HG02678 (cell line): Measurements from ENCODE around the gene CAMSAP3.
"Not testable (repeated sequence)": the region's sequence is repeated elsewhere in the genome, so short reads cannot be mapped to it uniquely, and the experiment has no call there.

Experiments used
- ATAC-seq: cut with Tn5 transposase; IDR thresholded peaks from one replicate; pipeline ENCODE4 v1.9.1; 2021; ENCODE audit warnings: mild to moderate bottlenecking, moderate library complexity; ENCODE audit not compliant: unreplicated experiment

CAMSAP3 gene

DNA sequence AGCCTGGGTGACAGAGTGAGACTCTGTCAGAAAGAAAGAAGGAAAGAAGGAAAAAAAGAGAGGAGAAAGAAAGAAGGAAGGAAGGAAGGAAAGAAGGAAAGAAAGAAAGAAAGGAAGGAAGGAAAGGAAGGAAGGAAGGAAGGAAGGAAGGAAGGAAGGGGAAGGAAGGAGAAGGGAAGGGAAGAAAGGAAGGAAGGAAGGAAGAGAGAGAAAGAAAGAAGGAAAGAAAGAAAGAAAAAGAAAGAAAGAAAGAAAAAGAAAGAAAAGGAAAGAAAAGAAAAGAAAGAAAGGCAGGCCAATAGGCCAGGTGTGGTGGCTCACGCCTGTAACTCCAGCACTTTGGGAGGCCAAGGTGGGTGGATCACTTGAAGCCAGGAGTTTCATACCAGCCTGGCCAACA is 18.2 kb upstream of the CAMSAP3 start:
- ATAC-seq, result not testable (repeated sequence)

- ATAC-seq, result no peak
Observed at GRCh38 chr19:7578127-7578526, 17.5 kb upstream of the CAMSAP3 start.

- ATAC-seq, result no peak
Observed at GRCh38 chr19:7579182-7579581, 16.5 kb upstream of the CAMSAP3 start.

- no peak for ATAC-seq
Observed at GRCh38 chr19:7582446-7582845, 13.2 kb upstream of the CAMSAP3 start.

- no peak for ATAC-seq
Observed at GRCh38 chr19:7589822-7590221, 5.8 kb upstream of the CAMSAP3 start.

GRCh38 chr19:7590256-7590655 is 5.4 kb upstream of the CAMSAP3 start:
- ATAC-seq, result no peak

- no peak for ATAC-seq
Observed at GRCh38 chr19:7596211-7596937, 711 bp downstream of the CAMSAP3 start.

GRCh38 chr19:7597689-7598088 is 2.0 kb downstream of the CAMSAP3 start:
- ATAC-seq, result no peak

- no peak for ATAC-seq
Observed at GRCh38 chr19:7598180-7598579, 2.5 kb downstream of the CAMSAP3 start.

GRCh38 chr19:7600721-7601120 is 5.1 kb downstream of the CAMSAP3 start:
- ATAC-seq, result no peak

GRCh38 chr19:7602240-7602934 is 6.7 kb downstream of the CAMSAP3 start:
- ATAC-seq, result no peak

GRCh38 chr19:7602935-7603497 is 7.4 kb downstream of the CAMSAP3 start:
- no peak for ATAC-seq

GRCh38 chr19:7603919-7604318 is 8.3 kb downstream of the CAMSAP3 start:
- no peak for ATAC-seq

DNA sequence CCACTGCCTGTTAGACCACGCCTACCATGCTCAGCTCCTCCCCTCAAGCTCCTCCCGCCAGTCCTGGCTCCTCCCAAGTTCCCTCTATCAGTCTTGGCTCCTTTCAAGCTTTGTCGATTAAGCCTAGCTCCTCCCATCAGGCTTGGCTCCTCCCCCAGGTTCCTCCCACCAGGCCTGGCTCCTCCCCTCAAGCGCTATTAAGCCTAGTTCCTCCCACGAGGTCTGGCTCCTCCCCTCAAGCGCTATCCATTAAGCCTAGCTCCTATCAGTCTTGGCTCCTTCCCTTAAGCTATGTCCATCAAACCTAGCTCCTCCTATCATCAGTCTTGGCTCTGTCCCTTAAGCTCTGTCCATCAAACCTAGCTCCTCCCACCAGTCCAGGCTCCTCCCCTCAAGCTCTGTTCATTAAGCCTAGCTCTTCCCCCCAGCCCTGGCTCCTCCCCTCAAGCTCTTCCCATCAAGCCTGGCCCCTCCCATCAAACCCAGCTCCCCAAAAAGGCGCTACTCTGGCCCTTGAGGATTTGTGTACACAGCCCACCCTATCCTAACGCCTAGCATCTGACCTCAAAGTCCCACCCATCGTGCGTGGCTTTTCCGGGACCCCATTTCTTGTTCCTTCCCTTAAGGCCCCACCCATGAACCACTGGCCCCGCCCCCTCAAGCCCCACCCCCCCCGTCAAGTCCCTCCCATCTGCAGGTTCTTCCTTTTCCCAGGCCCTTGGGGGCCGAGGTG is 10.0 kb downstream of the CAMSAP3 start:
- ATAC-seq, result no peak

- no peak for ATAC-seq
Observed at GRCh38 chr19:7606289-7606688, 10.6 kb downstream of the CAMSAP3 start.

DNA sequence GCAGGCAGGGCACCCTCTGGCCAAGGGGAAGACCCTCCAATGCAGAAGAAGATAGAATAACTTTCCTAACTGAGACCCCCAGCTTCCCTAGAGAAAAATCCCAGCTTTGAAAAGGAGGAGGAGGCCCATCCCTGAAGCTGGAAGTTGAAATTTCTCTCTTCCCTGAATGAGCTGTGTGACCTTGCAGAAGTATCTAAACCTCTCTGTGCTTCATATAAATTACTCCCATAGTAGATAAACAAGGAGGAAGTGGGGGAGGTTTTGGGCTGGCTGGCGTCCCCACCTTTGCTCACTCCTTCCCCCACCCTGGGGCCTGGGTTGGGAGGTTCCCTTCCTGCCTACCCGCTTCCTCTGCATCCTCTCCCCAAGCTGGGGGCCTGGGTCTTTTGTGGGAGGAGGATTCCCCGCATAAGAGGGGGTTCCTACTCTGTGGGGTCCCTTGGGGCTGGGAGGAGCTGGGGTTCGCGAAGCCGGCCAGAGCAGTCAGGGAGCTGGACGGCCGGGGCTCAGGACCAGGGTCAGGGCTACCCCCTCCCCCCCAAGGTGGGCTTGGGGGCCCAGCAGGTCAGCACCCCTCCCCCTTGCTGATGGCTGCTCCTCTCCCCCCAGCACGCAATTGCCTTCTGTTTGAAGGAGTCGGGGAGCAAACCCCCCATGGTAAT is 11.7 kb downstream of the CAMSAP3 start:
- no peak for ATAC-seq

DNA sequence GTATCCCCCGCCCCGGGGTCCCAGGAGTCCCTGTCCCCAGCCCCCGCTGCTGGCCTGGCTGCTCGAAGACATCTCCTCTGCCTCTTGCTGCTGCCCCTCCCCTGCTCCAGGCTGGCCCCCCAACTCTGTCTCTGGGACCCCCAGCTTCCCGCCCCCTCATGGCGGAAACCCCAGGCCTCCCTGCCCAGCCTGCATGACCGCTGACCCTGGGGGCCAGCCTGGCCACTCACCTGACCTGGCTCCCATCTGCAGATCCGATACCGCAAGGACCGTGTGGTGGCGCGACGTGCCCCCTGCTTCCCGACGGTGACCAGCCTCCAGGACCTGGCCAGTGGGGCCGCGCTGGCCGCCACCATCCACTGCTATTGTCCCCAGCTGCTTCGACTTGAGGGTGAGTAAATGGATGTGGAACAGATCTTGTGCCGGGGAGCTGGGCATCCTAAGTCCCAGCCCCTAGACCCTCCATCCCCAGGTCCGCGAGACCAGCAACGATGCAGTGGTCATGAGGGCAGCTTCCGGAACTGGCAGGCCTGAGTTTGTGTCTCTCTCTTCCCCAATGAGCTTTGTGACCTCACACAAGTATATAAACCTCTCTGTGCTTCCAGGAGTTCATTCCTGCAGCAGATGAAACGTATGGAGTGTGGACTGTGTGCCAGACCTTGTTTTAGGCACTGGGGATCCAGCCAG is 12.4 kb downstream of the CAMSAP3 start:
- no peak for ATAC-seq

GRCh38 chr19:7610491-7611240 is 15.0 kb downstream of the CAMSAP3 start:
- no peak for ATAC-seq

DNA sequence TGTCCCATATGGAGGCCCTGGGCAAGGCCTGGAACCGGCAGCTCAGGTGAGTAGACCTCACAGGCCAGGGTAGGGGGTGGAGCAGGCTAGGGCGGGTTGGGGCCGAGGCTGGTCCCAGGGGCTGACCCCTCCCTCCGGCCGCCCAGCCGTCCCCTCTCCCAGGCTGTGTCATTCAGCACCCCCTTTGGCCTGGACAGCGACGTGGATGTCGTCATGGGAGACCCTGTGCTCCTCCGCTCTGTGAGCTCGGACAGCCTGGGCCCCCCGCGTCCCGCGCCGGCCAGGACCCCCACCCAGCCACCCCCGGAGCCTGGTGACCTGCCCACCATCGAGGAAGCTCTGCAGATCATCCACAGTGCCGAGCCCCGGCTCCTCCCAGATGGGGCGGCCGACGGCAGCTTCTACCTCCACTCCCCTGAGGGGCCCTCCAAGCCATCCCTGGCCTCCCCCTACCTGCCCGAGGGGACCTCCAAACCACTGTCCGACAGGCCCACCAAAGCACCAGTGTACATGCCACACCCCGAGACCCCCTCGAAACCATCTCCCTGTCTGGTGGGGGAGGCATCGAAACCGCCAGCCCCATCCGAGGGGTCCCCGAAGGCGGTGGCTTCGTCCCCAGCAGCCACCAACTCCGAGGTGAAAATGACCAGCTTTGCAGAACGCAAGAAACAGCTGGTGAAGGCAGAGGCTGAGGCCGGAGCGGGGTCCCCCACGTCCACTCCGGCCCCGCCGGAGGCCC is 16.0 kb downstream of the CAMSAP3 start:
- ATAC-seq, result no peak
